Urinary bladder (tissue), 2 donors: ENCODE data around the gene TSPAN31. TPM values are rescaled to one million over a fixed set of nuclear protein-coding genes. Genes with fewer than 3 reads are reported as not detected.

Source experiments
- polyA plus RNA-seq: library from polyadenylated mRNA; stranded (reverse); fragments of 200-250 nt; gene quantifications from one replicate; pipeline ENCODE4 v1.2.3, GENCODE V29; 2013
- total RNA-seq: library from RNA; depleted of rRNA; stranded (reverse); fragments of >200 nt; gene quantifications from one replicate; pipeline ENCODE4 v1.2.3, GENCODE V29; 2014
- donor health status: healthy.

Gene TSPAN31
- total and polyA plus RNA-seq, 2 donors: 42.1 to 48.6 TPM

Other genes starting within 250 kb of the TSPAN31 start
- gene DDIT3, start 224.5 kb upstream of the TSPAN31 start, total RNA-seq: 15.4 TPM
- 58.0 TPM for gene DDIT3, start 224.5 kb upstream of the TSPAN31 start, polyA plus RNA-seq
- 9.6 TPM for gene MBD6, start 222.2 kb upstream of the TSPAN31 start, total RNA-seq
- gene MBD6, start 222.2 kb upstream of the TSPAN31 start, polyA plus RNA-seq: 31.1 TPM
- 70.8 TPM for gene DCTN2, start 197.8 kb upstream of the TSPAN31 start, total RNA-seq
- 195 TPM for gene DCTN2, start 197.8 kb upstream of the TSPAN31 start, polyA plus RNA-seq
- 1.5 TPM for gene KIF5A, start 195.0 kb upstream of the TSPAN31 start, total RNA-seq
- 1.3 TPM for gene KIF5A, start 195.0 kb upstream of the TSPAN31 start, polyA plus RNA-seq
- 9.5 TPM for gene PIP4K2C, start 153.8 kb upstream of the TSPAN31 start, total RNA-seq
- gene PIP4K2C, start 153.8 kb upstream of the TSPAN31 start, polyA plus RNA-seq: 26.8 TPM
- 29.8 TPM for gene DTX3, start 140.2 kb upstream of the TSPAN31 start, total RNA-seq
- 64.3 TPM for gene DTX3, start 140.2 kb upstream of the TSPAN31 start, polyA plus RNA-seq
- 64.1 TPM for gene ARHGEF25, start 133.6 kb upstream of the TSPAN31 start, total RNA-seq
- 158 TPM for gene ARHGEF25, start 133.6 kb upstream of the TSPAN31 start, polyA plus RNA-seq
- gene B4GALNT1, start 111.8 kb upstream of the TSPAN31 start, total RNA-seq: 3.6 TPM
- gene B4GALNT1, start 111.8 kb upstream of the TSPAN31 start, polyA plus RNA-seq: 2.7 TPM
- gene OS9, start 50.9 kb upstream of the TSPAN31 start, total RNA-seq: 137 TPM
- 257 TPM for gene OS9, start 50.9 kb upstream of the TSPAN31 start, polyA plus RNA-seq
- 1.4 TPM for gene AGAP2, start 6.3 kb upstream of the TSPAN31 start, total RNA-seq
- 1.8 TPM for gene AGAP2, start 6.3 kb upstream of the TSPAN31 start, polyA plus RNA-seq
- 71.7 TPM for gene CDK4, start 7.3 kb downstream of the TSPAN31 start, total RNA-seq
- gene CDK4, start 7.3 kb downstream of the TSPAN31 start, polyA plus RNA-seq: 89.9 TPM
- 4.0 TPM for gene MARCHF9, start 10.1 kb downstream of the TSPAN31 start, total RNA-seq
- 12.2 TPM for gene MARCHF9, start 10.1 kb downstream of the TSPAN31 start, polyA plus RNA-seq
- gene CYP27B1, start 22.0 kb downstream of the TSPAN31 start, total RNA-seq: 0.16 TPM
- gene CYP27B1, start 22.0 kb downstream of the TSPAN31 start, polyA plus RNA-seq: 0.57 TPM
- 4.9 TPM for gene METTL1, start 27.1 kb downstream of the TSPAN31 start, total RNA-seq
- gene METTL1, start 27.1 kb downstream of the TSPAN31 start, polyA plus RNA-seq: 16.1 TPM
- 11.9 TPM for gene EEF1AKMT3, start 27.6 kb downstream of the TSPAN31 start, total RNA-seq
- gene EEF1AKMT3, start 27.6 kb downstream of the TSPAN31 start, polyA plus RNA-seq: 9.7 TPM
- gene TSFM, start 37.7 kb downstream of the TSPAN31 start, total RNA-seq: 15.9 TPM
- gene TSFM, start 37.7 kb downstream of the TSPAN31 start, polyA plus RNA-seq: 36.3 TPM
- gene AVIL, start 73.7 kb downstream of the TSPAN31 start, total RNA-seq: 6.1 TPM
- gene AVIL, start 73.7 kb downstream of the TSPAN31 start, polyA plus RNA-seq: 2.7 TPM
- 80.2 TPM for gene CTDSP2, start 101.7 kb downstream of the TSPAN31 start, total RNA-seq
- gene CTDSP2, start 101.7 kb downstream of the TSPAN31 start, polyA plus RNA-seq: 145 TPM
- gene ATP23, start 196.5 kb downstream of the TSPAN31 start, total RNA-seq: 8.8 TPM
- 16.1 TPM for gene ATP23, start 196.5 kb downstream of the TSPAN31 start, polyA plus RNA-seq